Neuron (in vitro differentiated cells): ENCODE measurements around the gene ALKAL2.
"Not testable (repeated sequence)": the region's sequence is repeated elsewhere in the genome, so short reads cannot be mapped to it uniquely, and the experiment has no call there.

Source experiments
- H2AFZ ChIP-seq: one replicate; pipeline ENCODE4 v1.6.1; 2013; ENCODE audit warnings: low read depth, mild to moderate bottlenecking, inconsistent platforms, low read length, moderate library complexity
- H3K27me3 ChIP-seq: one replicate; pipeline ENCODE4 v1.6.1; 2013; ENCODE audit warnings: low read length; ENCODE audit not compliant: insufficient read depth
- H3K36me3 ChIP-seq: one replicate; pipeline ENCODE4 v1.6.1; 2013; ENCODE audit warnings: low read length; ENCODE audit not compliant: insufficient read depth
- H3K4me1 ChIP-seq: one replicate; pipeline ENCODE4 v1.6.1; 2013; ENCODE audit warnings: low read length; ENCODE audit not compliant: insufficient read depth
- H3K4me3 ChIP-seq: 2 replicates; pipeline ENCODE4 v1.5.1; 2013; ENCODE audit warnings: mild to moderate bottlenecking, low read length, moderate library complexity
- H3K9me3 ChIP-seq: one replicate; pipeline ENCODE4 v1.6.1; 2013; ENCODE audit warnings: low read length

ALKAL2 gene

GRCh38 chr2:287911-288757, at the start of gene ALKAL2:
ALKAL2 (minus strand) TSS chr2:288091; CDS start chr2:287835, 256 bp downstream.
- Histone ChIP-seq H3K27me3 (peaks cover 9% of the 10 kb centered on the region), H3K4me3 (peak within 1 kb of the TSS; percentile 39), H2AFZ (peak within 1 kb of the TSS; percentile 19), H3K9me3 (no peaks in the 10 kb centered on the region), H3K4me1 (peaks cover 14% of the 10 kb centered on the region), H3K36me3 (no peaks in the 10 kb centered on the region)

- peaks cover 11% of the 10 kb centered on the region for H3K9me3 ChIP-seq
- not testable (repeated sequence) for H3K4me3 ChIP-seq, H3K36me3 ChIP-seq, H3K4me1 ChIP-seq, H3K27me3 ChIP-seq, H2AFZ ChIP-seq
These were observed 49.1 kb upstream of the ALKAL2 start for GRCh38 chr2:336949-337348.

GRCh38 chr2:336360-336759, 48.5 kb upstream of the ALKAL2 start:
- Histone ChIP-seq H3K4me3 (no peak overlapping the region), H3K27me3 (no peaks in the 10 kb centered on the region), H3K4me1 (no peaks in the 10 kb centered on the region), H3K9me3 (peaks cover 11% of the 10 kb centered on the region), H2AFZ (no peak overlapping the region), H3K36me3 (no peaks in the 10 kb centered on the region)

GRCh38 chr2:332592-332991, 44.7 kb upstream of the ALKAL2 start:
- peaks cover 4% of the 10 kb centered on the region for H3K9me3 ChIP-seq
- no peak overlapping the region for H2AFZ ChIP-seq
- no peaks in the 10 kb centered on the region for H3K36me3 ChIP-seq
- H3K4me3 ChIP-seq = no peak overlapping the region
- no peaks in the 10 kb centered on the region for H3K4me1 ChIP-seq
- no peaks in the 10 kb centered on the region for H3K27me3 ChIP-seq

- Histone ChIP-seq H3K9me3 (peaks cover 4% of the 10 kb centered on the region), H3K4me1 (no peaks in the 10 kb centered on the region), H3K27me3 (no peaks in the 10 kb centered on the region), H3K36me3 (no peaks in the 10 kb centered on the region), H2AFZ (no peak overlapping the region), H3K4me3 (no peak overlapping the region)
These were observed 40.9 kb upstream of the ALKAL2 start for GRCh38 chr2:328761-329160.

- Histone ChIP-seq H2AFZ (no peak overlapping the region), H3K4me1 (peaks cover 5% of the 10 kb centered on the region), H3K4me3 (no peak overlapping the region), H3K36me3 (no peaks in the 10 kb centered on the region), H3K9me3 (no peaks in the 10 kb centered on the region), H3K27me3 (no peaks in the 10 kb centered on the region)
These were observed 35.1 kb upstream of the ALKAL2 start for GRCh38 chr2:323035-323434.

- Histone ChIP-seq H2AFZ (no peak overlapping the region), H3K9me3 (no peaks in the 10 kb centered on the region), H3K4me1 (peaks cover 12% of the 10 kb centered on the region), H3K36me3 (no peaks in the 10 kb centered on the region), H3K4me3 (no peak overlapping the region), H3K27me3 (no peaks in the 10 kb centered on the region)
These were observed 34.4 kb upstream of the ALKAL2 start for GRCh38 chr2:322326-322725.

GRCh38 chr2:320561-320960, 32.7 kb upstream of the ALKAL2 start:
- Histone ChIP-seq H3K4me3 (no peak overlapping the region), H3K4me1 (peaks cover 23% of the 10 kb centered on the region), H3K27me3 (no peaks in the 10 kb centered on the region), H2AFZ (no peak overlapping the region), H3K36me3 (no peaks in the 10 kb centered on the region), H3K9me3 (no peaks in the 10 kb centered on the region)

GRCh38 chr2:319059-319600, 31.2 kb upstream of the ALKAL2 start:
- no peaks in the 10 kb centered on the region for H3K36me3 ChIP-seq
- H3K9me3 ChIP-seq = no peaks in the 10 kb centered on the region
- no peak overlapping the region for H3K4me3 ChIP-seq
- H2AFZ ChIP-seq = no peak overlapping the region
- peaks cover 28% of the 10 kb centered on the region for H3K4me1 ChIP-seq
- no peaks in the 10 kb centered on the region for H3K27me3 ChIP-seq

GRCh38 chr2:317501-318424, 29.9 kb upstream of the ALKAL2 start:
- Histone ChIP-seq H3K9me3 (no peaks in the 10 kb centered on the region), H3K27me3 (no peaks in the 10 kb centered on the region), H3K4me3 (peak overlapping the region; percentile 39), H3K4me1 (peaks cover 41% of the 10 kb centered on the region), H3K36me3 (no peaks in the 10 kb centered on the region), H2AFZ (peak overlapping the region; percentile 4)

- Histone ChIP-seq H3K9me3 (no peaks in the 10 kb centered on the region), H3K27me3 (no peaks in the 10 kb centered on the region), H3K4me3 (no peak overlapping the region), H3K4me1 (peaks cover 48% of the 10 kb centered on the region), H3K36me3 (no peaks in the 10 kb centered on the region), H2AFZ (no peak overlapping the region)
These were observed 28.5 kb upstream of the ALKAL2 start for GRCh38 chr2:316381-316780.

- H3K9me3 ChIP-seq, H2AFZ ChIP-seq, H3K36me3 ChIP-seq: not testable (repeated sequence)
These were observed 28.0 kb upstream of the ALKAL2 start for GRCh38 chr2:315925-316324.

More at GRCh38 chr2:315925-316324, 28.0 kb upstream of the ALKAL2 start:
- H3K4me1 ChIP-seq = peaks cover 52% of the 10 kb centered on the region
- not testable (repeated sequence) for H3K27me3 ChIP-seq, H3K4me3 ChIP-seq
